ENCODE measurements around the gene SV2C.

The SV2C gene

DNA sequence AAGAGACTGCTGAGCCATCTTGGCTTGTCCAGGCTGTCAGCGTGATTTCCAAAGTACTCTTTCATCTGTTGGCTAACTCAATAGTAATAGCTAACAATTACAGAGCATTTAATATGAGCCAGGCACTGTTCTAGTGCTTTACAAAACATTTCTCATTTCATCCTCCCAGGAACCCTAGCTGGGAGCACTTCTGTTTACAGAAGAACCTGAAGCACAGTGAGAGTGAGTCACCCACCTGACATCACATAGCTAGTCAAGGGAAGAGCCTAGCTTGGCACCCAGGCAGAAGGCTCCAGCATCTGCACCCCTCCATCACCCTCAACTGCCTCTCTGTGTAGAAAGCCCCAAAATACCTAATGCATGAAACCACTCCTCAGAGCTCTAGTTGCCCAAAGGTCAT, 262.4 kb downstream of the SV2C start:
- no peak overlapping the region for H3K9ac ChIP-seq (ENCODE audit: low read depth, low read length, poor library complexity, severe bottlenecking)
- H3K4me1 ChIP-seq (ENCODE audit: insufficient read depth, low read length, poor library complexity, severe bottlenecking), result peaks cover 42% of the 10 kb centered on the region
- H3K4me3 ChIP-seq (ENCODE audit: low read length, poor library complexity, severe bottlenecking), result no peak overlapping the region
- no peaks in the 10 kb centered on the region for H3K36me3 ChIP-seq (ENCODE audit: insufficient read depth, low read length)
- H4K20me1 ChIP-seq (ENCODE audit: insufficient read depth, low read length, poor library complexity, severe bottlenecking), result no peaks in the 10 kb centered on the region
- 0 out of 2 replicates have a peak, but pooled peaks cover 3% of the 10 kb centered on the region for H3F3A ChIP-seq (ENCODE audit: low read depth)
- no peak overlapping the region for H3K4me2 ChIP-seq (ENCODE audit: low read depth, low read length, poor library complexity, severe bottlenecking)
- no peaks in the 10 kb centered on the region for H3K9me2 ChIP-seq (replicated peaks; ENCODE audit: low read depth, low read length)
- no peaks in the 10 kb centered on the region for H3K79me2 ChIP-seq (ENCODE audit: insufficient read depth, low read length)
- TF ChIP-seq EZH2phosphoT487 (IDR thresholded peaks at IDR 0.05; ENCODE audit: borderline replicate concordance), result no peak
- TF ChIP-seq, protein P1, sequence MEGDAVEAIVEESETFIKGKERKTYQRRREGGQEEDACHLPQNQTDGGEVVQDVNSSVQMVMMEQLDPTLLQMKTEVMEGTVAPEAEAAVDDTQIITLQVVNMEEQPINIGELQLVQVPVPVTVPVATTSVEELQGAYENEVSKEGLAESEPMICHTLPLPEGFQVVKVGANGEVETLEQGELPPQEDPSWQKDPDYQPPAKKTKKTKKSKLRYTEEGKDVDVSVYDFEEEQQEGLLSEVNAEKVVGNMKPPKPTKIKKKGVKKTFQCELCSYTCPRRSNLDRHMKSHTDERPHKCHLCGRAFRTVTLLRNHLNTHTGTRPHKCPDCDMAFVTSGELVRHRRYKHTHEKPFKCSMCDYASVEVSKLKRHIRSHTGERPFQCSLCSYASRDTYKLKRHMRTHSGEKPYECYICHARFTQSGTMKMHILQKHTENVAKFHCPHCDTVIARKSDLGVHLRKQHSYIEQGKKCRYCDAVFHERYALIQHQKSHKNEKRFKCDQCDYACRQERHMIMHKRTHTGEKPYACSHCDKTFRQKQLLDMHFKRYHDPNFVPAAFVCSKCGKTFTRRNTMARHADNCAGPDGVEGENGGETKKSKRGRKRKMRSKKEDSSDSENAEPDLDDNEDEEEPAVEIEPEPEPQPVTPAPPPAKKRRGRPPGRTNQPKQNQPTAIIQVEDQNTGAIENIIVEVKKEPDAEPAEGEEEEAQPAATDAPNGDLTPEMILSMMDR (conservative IDR thresholded peaks at IDR 0.05; ENCODE audit: low read length), result no peak
- H3K9me3 ChIP-seq (ENCODE audit: insufficient read depth, low read depth, low read length), result no peaks in the 10 kb centered on the region
- no peak overlapping the region for H2AFZ ChIP-seq (ENCODE audit: low read length)
- no peaks in the 10 kb centered on the region for H3K27me3 ChIP-seq (ENCODE audit: insufficient read depth, low read length, poor library complexity, severe bottlenecking)

DNA sequence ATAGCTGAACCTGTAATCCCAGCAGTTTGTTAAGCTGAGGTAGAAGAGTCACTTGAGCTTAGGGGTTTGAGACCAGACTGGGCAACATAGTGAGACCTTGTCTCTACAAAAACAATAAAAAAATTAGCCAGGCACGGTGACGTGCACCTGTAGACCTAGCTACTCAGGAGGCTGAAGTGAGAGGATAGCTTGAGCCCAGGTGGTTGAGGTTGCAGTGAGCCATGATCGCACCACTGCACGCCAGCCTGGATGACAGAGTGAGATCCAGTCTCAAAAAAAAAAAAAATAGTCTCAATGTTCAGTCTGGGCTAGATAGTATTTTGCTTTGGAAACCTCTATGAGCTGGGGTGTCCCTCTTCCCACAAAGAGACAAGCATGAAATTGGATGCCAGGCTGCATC, 268.0 kb downstream of the SV2C start:
- H3K4me3 ChIP-seq (ENCODE audit: low read length, poor library complexity, severe bottlenecking), result no peak overlapping the region
- no peaks in the 10 kb centered on the region for H3K79me2 ChIP-seq (ENCODE audit: insufficient read depth, low read length)
- no peaks in the 10 kb centered on the region for H3K9me3 ChIP-seq (ENCODE audit: insufficient read depth, low read depth, low read length)
- H2AFZ ChIP-seq (ENCODE audit: low read length), result no peak overlapping the region
- peak overlapping the region; percentile 36 for H3K4me2 ChIP-seq (ENCODE audit: low read depth, low read length, poor library complexity, severe bottlenecking)
- H3K36me3 ChIP-seq (ENCODE audit: insufficient read depth, low read length), result no peaks in the 10 kb centered on the region
- peaks cover 34% of the 10 kb centered on the region for H3K4me1 ChIP-seq (ENCODE audit: insufficient read depth, low read length, poor library complexity, severe bottlenecking)
- TF ChIP-seq, protein P1 (conservative IDR thresholded peaks at IDR 0.05; ENCODE audit: low read length), result no peak
- TF ChIP-seq EZH2phosphoT487 (IDR thresholded peaks at IDR 0.05; ENCODE audit: borderline replicate concordance), result no peak
- H3K9ac ChIP-seq (ENCODE audit: low read depth, low read length, poor library complexity, severe bottlenecking), result no peak overlapping the region
- no peaks in the 10 kb centered on the region for H3K27me3 ChIP-seq (ENCODE audit: insufficient read depth, low read length, poor library complexity, severe bottlenecking)
- no peaks in the 10 kb centered on the region for H4K20me1 ChIP-seq (ENCODE audit: insufficient read depth, low read length, poor library complexity, severe bottlenecking)
- no peaks in the 10 kb centered on the region for H3K9me2 ChIP-seq (replicated peaks; ENCODE audit: low read depth, low read length)
- H3F3A ChIP-seq (ENCODE audit: low read depth), result no peaks in the 10 kb centered on the region

DNA sequence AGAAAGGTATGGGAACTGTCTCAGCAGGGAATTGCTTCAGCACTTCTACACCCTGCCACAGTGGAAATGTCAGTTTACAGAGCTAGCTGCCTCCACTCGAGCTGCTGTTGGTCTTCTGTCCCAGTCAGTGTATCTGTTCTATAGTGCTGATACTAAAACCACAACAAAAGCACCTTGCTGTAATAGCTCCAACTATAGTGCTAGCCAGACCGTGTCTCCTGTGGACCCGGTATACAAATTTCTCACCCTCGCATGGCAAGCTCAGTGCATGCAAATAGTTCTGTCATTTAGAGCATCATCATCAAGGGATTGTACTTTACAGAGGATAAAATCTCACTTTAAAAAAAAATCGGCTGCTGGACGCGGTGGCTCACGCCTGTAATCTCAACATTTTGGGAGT, 268.4 kb downstream of the SV2C start:
- no peaks in the 10 kb centered on the region for H3F3A ChIP-seq (ENCODE audit: low read depth)
- peaks cover 30% of the 10 kb centered on the region for H3K4me1 ChIP-seq (ENCODE audit: insufficient read depth, low read length, poor library complexity, severe bottlenecking)
- no peak overlapping the region for H2AFZ ChIP-seq (ENCODE audit: low read length)
- H3K9me2 ChIP-seq (replicated peaks; ENCODE audit: low read depth, low read length), result no peaks in the 10 kb centered on the region
- H3K9me3 ChIP-seq (ENCODE audit: insufficient read depth, low read depth, low read length), result no peaks in the 10 kb centered on the region
- peak overlapping the region; percentile 36 for H3K4me2 ChIP-seq (ENCODE audit: low read depth, low read length, poor library complexity, severe bottlenecking)
- no peak overlapping the region for H3K4me3 ChIP-seq (ENCODE audit: low read length, poor library complexity, severe bottlenecking)
- no peak overlapping the region for H3K9ac ChIP-seq (ENCODE audit: low read depth, low read length, poor library complexity, severe bottlenecking)
- no peaks in the 10 kb centered on the region for H3K27me3 ChIP-seq (ENCODE audit: insufficient read depth, low read length, poor library complexity, severe bottlenecking)
- no peaks in the 10 kb centered on the region for H3K79me2 ChIP-seq (ENCODE audit: insufficient read depth, low read length)
- no peaks in the 10 kb centered on the region for H3K36me3 ChIP-seq (ENCODE audit: insufficient read depth, low read length)
- TF ChIP-seq, protein P1 (conservative IDR thresholded peaks at IDR 0.05; ENCODE audit: low read length), result no peak
- TF ChIP-seq EZH2phosphoT487 (IDR thresholded peaks at IDR 0.05; ENCODE audit: borderline replicate concordance), result no peak
- no peaks in the 10 kb centered on the region for H4K20me1 ChIP-seq (ENCODE audit: insufficient read depth, low read length, poor library complexity, severe bottlenecking)

All from Loucy (cell line).